ENCODE measurements around the gene DACT2.
A peak's percentile ranks its signal among the peaks of the same experiment; 100 is the strongest.
"Not testable (repeated sequence)": the region's sequence is repeated elsewhere in the genome, so short reads cannot be mapped to it uniquely, and the experiment has no call there.

DACT2 gene

DNA sequence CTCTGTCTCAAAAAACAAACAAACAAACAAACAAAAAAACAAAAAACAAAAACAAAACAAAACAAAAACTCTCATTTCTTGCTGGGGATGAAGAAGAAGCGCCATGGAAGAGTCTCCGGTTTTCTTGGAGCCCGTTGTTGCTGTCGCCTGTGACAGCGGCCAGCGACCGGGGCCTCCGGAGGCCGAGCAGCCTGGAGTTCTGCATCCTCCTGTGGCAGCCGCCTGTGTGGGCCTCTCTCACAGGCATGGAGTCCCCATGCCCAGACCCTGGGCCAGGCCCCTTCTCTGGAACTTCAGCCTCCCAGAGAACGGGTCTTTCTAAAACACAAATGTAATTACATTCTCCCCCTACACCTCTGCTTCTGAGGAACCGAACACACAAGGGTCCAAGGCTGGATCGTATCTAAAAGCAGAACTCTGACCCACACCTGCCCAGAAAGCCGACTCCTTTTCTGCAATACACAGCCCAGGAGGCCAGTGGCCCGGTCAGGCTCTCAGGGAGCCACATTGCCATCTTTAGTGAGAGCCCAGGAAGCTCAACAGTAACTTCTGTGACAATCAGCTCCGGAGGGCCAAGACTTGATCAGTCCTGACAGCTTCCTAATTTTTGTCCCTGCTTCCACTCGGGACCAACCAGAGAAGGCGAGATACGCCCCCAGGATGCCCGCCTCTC is 18.5 kb downstream of the DACT2 start:
- DNase-seq, result no peak

DNA sequence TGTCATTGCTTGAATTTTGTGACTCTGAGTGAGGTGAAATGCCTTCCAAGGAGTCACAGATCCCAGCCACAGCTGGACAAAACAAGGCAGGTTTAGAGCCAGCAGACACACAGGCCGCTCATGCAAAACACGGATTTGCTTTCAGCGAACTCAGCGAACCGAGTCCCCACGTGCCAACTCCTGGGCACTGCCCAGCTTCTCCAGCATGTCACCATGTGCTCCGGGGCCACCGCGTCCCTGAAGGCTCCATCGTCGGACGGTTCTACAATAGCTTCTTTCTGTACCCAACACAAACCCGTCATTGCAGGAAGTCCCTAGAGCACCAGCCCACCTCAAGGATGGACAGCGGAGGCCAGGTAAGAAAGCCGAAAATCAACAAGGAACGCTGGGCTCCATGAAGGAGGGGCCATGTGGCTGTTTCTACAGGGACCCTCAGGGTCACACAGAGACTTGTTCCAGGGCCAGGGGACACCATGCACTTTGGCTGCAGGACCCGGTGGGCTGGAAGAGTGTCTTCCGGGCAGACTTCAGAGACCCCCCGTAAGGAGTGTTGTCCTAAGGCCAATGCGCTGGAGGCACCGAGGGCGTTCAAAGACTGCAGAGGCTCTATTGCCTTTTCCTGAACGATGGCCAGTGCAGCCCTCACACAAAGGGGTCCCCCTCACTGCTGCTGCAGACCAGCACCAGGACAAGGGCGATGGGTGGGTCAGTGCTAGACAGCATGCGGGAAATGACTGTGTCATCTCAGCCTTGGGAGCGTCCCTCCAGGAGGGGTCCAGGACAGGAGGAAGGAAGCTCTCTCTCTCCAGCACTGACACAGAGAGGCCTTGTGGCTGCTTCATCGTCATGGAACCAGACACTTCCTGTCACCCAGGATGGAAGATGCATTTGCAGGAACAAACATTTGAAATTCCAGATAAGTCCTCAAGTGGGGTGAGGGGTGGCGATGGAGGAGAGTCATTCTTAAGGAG is 19.8 kb downstream of the DACT2 start:
- DNase-seq, result no peak

- DNase-seq, result no peak
Observed at GRCh38 chr6:168297643-168298042, 21.9 kb downstream of the DACT2 start.

- DNase-seq, result no peak
Observed at GRCh38 chr6:168294901-168295300, 24.7 kb downstream of the DACT2 start.

DNA sequence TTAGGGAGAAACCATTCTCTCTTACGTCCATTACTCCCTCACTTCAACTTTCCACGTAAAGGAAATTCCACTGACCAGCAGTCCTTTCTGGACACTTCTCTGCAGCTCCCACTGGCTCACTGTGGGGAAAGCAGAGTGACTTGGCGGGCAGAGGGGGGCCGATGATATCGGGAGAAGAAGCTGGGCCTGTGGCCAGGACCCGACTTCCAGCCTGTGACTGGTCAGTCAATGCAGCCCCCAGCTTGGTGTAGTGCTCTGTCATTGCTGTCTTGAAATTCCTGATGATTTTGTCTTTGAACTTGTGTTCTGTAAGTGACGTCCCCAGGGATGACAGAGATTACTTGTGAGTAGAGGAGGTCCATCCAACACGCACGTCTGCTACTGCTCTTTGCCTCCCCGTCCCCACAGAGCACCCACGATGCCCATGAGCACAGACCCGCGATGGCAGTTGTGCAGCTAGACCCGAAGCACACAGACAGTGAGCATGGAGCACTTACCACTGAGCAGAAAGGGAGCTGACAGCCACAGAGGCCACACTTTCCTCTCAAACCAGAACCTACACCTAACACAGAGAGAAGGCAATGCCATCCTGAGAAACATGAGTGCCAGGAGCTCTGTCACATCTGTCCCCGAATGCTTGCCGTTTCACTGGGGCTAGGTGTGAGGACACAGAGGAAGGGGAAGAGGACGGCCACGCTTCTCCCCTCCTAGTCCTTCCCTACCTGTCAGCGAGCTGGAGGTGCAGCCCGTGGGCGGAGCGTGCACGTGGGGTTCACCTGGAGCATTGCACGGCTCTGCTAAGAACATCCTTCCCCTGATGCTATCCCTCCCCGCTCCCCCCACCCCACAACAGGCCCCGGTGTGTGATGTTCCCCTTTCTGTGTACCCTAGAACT is 25.7 kb downstream of the DACT2 start:
- no peak for DNase-seq

GRCh38 chr6:168292826-168293225 is 26.8 kb downstream of the DACT2 start:
- no peak for DNase-seq

GRCh38 chr6:168291450-168291849 is 28.1 kb downstream of the DACT2 start:
- no peak for DNase-seq

DNA sequence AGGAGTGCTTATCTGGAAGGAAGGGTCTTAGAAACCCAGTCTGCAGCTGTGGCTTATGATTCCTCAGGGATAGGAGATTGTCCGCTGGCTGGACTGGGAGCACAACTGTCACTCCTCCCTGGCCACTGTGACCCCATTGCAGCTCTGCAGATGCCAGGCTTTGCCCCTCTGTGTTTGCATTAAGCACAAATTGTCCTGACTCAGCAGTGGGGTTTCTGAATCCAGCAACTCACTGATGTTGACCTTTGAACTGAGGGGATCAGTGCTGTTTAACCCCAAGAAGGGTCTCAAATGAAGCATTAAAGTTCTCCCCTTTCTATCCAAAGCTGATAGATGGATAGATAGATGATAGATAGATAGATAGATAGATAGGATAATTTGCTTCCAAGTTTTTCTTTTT is 29.5 kb downstream of the DACT2 start:
- DNase-seq, result no peak

- DNase-seq, result no peak
Observed at GRCh38 chr6:168289571-168289962, 30.0 kb downstream of the DACT2 start.

GRCh38 chr6:168288781-168289570 is 30.6 kb downstream of the DACT2 start:
- DNase-seq, result no peak

DNA sequence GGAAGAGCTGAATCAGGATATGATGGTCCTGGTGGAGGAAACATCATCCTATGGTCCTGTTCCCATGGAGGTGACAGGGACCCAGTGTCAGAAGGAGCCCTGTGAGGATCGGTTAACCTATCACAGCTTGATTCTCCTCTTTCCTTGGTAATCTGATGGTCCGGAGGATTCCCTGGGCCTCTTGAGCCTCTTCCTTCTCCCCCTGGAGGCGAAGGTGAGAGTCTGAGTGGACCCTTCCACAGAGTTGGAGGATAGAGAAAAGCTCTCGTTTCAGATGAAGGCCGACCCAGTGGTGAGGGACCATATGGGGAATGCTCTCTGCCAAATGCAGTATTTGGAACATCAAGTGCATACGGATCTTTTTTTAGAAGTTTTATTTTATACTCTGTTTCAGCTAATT is 32.1 kb downstream of the DACT2 start:
- DNase-seq, result not testable (repeated sequence)

DNA sequence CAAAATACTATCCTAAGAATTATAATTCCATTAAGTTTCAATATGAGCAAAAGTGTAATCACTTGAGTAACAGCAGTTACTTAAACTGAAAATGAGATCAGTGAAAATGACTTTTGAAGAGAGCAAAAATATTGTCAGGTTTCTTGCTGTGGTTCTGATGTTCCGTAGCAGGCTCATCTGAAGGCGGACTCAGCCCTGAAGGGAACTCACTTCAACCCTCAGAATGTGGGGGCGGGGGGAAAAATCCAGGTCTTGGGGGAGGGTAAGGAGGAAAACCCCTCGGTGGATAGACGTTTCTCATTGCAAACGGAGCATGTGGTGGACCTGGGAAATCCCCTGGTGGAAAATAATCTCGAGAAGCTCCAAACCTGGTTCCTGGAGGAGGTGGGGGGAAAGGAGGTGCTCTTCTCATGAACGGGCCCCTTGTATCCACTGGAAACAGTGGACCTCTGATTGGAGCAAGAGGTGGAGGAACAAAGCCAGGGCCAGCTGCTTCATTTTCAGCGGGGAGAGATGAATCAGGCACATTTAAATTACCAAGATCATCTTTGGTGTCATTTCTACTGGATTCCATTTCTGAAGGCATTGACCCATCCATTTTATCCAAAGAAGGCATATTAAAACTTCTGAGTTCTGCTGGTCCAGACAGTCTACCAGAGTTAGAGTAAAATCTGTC is 32.7 kb downstream of the DACT2 start:
- DNase-seq, result peak in 2 of 5 experiments; percentile 15 to 28

- DNase-seq, result no peak
Observed at GRCh38 chr6:168286116-168286515, 33.5 kb downstream of the DACT2 start.

- DNase-seq, result no peak
Observed at GRCh38 chr6:168285456-168285855, 34.1 kb downstream of the DACT2 start.

DNA sequence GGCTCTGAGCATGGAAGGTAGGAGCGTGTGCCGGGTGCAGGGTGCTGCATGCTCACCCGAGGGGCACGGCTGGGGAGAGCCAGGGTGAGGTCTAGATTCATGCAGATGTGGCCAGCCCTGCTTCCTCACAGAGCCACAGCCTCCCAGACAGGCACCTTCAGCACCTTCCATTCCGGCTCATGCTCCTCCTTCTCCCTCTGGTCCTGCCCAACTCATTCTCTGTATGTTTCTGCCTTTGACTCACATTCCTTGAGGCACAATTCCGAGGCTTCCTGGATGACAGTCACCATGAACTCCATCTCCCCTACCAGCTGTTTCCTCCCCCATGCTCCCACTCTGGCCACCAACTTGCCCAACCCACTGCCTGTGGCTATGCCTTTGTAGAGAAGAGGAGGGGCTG is 35.4 kb downstream of the DACT2 start:
- no peak for DNase-seq

DNA sequence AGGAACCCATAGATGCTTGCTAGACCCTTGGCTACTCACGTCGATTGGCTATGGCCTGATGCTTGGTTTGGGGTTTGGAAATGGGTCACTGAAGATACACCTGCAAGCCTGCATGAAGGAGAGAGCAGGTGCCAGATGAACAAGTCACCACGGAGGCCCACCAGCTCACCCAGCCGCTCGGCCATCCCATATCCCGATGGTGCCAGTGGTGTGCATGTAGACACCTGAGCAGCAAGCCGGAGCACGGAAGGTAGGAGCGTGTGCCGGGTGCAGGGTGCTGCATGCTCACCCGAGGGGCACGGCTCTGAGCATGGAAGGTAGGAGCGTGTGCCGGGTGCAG is 35.9 kb downstream of the DACT2 start:
- DNase-seq, result no peak

GRCh38 chr6:168282985-168283685 is 36.4 kb downstream of the DACT2 start:
- no peak for DNase-seq

DNA sequence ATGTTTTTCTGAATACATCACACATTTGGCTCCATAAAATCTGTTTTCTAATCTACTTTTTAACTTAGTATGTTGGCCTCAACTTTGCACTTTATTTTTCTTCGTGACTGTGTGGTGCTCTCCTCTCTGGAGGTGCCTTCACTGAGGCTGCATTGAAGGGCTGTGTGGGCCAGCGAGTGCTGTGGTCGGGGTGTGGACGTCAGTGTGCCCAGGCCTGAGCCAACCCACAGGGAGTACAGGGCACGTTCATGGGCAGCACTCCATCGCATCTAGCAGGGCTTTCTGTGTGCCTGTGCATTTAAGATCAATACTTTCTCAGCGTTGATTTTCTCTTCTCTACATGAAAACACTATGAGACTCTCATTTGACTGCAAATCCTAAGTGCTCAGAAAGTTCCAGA is 37.8 kb downstream of the DACT2 start:
- DNase-seq, result peak in 1 of 5 experiments; percentile 12

DNA sequence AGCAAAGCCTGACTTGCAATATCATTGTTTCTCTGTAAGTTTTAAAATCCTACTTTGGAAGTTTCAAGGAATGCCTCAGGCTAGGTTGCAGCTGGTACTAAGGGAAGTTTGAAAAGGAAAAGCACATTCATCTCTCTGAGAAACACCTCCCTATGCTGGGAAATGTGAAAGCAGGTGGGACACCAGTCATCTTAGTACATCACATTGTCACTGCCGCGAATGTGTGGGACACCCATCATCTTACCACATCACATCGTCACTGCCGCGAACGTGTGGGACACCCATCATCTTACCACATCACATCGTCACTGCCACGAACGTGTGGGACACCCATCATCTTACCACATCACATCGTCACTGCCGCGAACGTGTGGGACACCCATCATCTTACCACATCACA is 38.3 kb downstream of the DACT2 start:
- peak in 1 of 5 experiments; percentile 36 for DNase-seq

DNA sequence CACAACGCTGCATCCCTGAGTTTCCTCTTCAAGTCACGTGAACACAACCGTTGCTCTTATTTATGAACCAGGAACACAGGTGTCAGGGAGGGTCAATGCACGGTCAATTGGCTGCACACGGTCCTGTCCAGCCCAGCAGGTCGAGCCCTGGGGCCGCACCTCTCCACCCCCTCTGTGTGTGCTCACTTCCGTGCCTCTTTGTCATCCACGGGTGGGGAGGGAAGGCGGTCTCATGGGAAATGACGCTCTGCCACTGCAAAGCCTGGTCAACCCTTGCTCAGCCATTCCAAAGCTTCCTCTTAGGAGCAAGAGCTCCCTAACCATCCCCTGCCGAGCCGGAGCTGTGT is 38.7 kb downstream of the DACT2 start:
- no peak for DNase-seq
